ENCODE measurements around the gene MIER3.
"Not testable (repeated sequence)": the region's sequence is repeated elsewhere in the genome, so short reads cannot be mapped to it uniquely, and the experiment has no call there.

MIER3 gene
- 27.3 to 61.3 (median 45.0) reads per million in 9 experiments for total RNA-seq

- Mint-ChIP-seq H3K36me3 (ENCODE audit: insufficient read depth) (peaks cover 22% of the 10 kb centered on the region), H3K27ac (peak within 1 kb of the TSS; percentile 86 to 90), H3K4me1 (ENCODE audit: low read depth in 2 of 2) (peaks cover 15 to 23% of the 10 kb centered on the region in 2 donors), H3K4me3 (peak within 1 kb of the TSS; percentile 94 to 97), H3K9me3 (no peaks in the 10 kb centered on the region), H3K27me3 (peaks cover 24 to 28% of the 10 kb centered on the region in 2 donors)
- ATAC-seq (replicated peaks) (peak; percentile 92), DNase-seq (peak; percentile 67 to 75 (median 69))
These were observed at the start of gene MIER3 for GRCh38 chr5:56951946-56952691. TSS of gene MIER3 (minus strand) at chr5:56952123. CDS start at chr5:56952102, 21 bp downstream.

GRCh38 chr5:56995596-56995995 lies 43.7 kb upstream of the MIER3 start:
- ATAC-seq (replicated peaks): no peak
- no peak for DNase-seq
- Mint-ChIP-seq H3K27me3 (peaks cover 6 to 18% of the 10 kb centered on the region in 2 donors), H3K9me3 (no peaks in the 10 kb centered on the region), H3K27ac (no peak overlapping the region), H3K4me1 (ENCODE audit: low read depth in 2 of 2) (no peaks in the 10 kb centered on the region), H3K36me3 (ENCODE audit: insufficient read depth) (no peaks in the 10 kb centered on the region), H3K4me3 (no peak overlapping the region)

GRCh38 chr5:56993241-56993640 lies 41.3 kb upstream of the MIER3 start:
- Mint-ChIP-seq H3K27ac (no peak overlapping the region), H3K36me3 (ENCODE audit: insufficient read depth) (no peaks in the 10 kb centered on the region), H3K4me1 (ENCODE audit: low read depth in 2 of 2) (no peaks in the 10 kb centered on the region), H3K4me3 (no peak overlapping the region), H3K9me3 (no peaks in the 10 kb centered on the region), H3K27me3 (peaks cover 0 to 14% of the 10 kb centered on the region in 2 donors)
- ATAC-seq (replicated peaks) (no peak), DNase-seq (no peak)

- Mint-ChIP-seq H3K4me3 (no peak overlapping the region), H3K27me3 (peaks cover 0 to 14% of the 10 kb centered on the region in 2 donors), H3K27ac (no peak overlapping the region), H3K36me3 (ENCODE audit: insufficient read depth) (no peaks in the 10 kb centered on the region), H3K4me1 (ENCODE audit: low read depth in 2 of 2) (no peaks in the 10 kb centered on the region), H3K9me3 (no peaks in the 10 kb centered on the region)
- ATAC-seq (replicated peaks): no peak
- no peak for DNase-seq
These were observed 37.8 kb upstream of the MIER3 start for GRCh38 chr5:56989676-56990075.

- Mint-ChIP-seq H3K27me3 (peaks cover 0 to 8% of the 10 kb centered on the region in 2 donors), H3K4me3 (no peak overlapping the region), H3K9me3 (no peaks in the 10 kb centered on the region), H3K36me3 (ENCODE audit: insufficient read depth) (no peaks in the 10 kb centered on the region), H3K27ac (no peak overlapping the region), H3K4me1 (ENCODE audit: low read depth in 2 of 2) (peaks cover 5% of the 10 kb centered on the region in 2 donors)
- ATAC-seq (replicated peaks): no peak
- no peak for DNase-seq
These were observed 36.6 kb upstream of the MIER3 start for GRCh38 chr5:56988490-56988889.

GRCh38 chr5:56987171-56987570 lies 35.2 kb upstream of the MIER3 start:
- no peak for ATAC-seq (replicated peaks)

GRCh38 chr5:56986626-56986947 lies 34.7 kb upstream of the MIER3 start:
- H3K9me3 Mint-ChIP-seq: no peaks in the 10 kb centered on the region
- H3K4me1 Mint-ChIP-seq (ENCODE audit: low read depth in 2 of 2): peaks cover 5% of the 10 kb centered on the region in 2 donors
- no peaks in the 10 kb centered on the region for H3K36me3 Mint-ChIP-seq (ENCODE audit: insufficient read depth)
- H3K27ac Mint-ChIP-seq: no peak overlapping the region
- ATAC-seq (replicated peaks): no peak
- no peak overlapping the region for H3K4me3 Mint-ChIP-seq
- DNase-seq: no peak
- H3K27me3 Mint-ChIP-seq: no peaks in the 10 kb centered on the region

More at GRCh38 chr5:56987171-56987570, 35.2 kb upstream of the MIER3 start:
- peaks cover 5% of the 10 kb centered on the region in 2 donors for H3K4me1 Mint-ChIP-seq (ENCODE audit: low read depth in 2 of 2)
- no peak for DNase-seq
- H3K27me3 Mint-ChIP-seq: no peaks in the 10 kb centered on the region
- H3K36me3 Mint-ChIP-seq (ENCODE audit: insufficient read depth): no peaks in the 10 kb centered on the region
- no peaks in the 10 kb centered on the region for H3K9me3 Mint-ChIP-seq
- H3K4me3 Mint-ChIP-seq: no peak overlapping the region
- no peak overlapping the region for H3K27ac Mint-ChIP-seq

GRCh38 chr5:56985936-56986625 lies 34.2 kb upstream of the MIER3 start:
- Mint-ChIP-seq H3K4me3 (no peak overlapping the region), H3K36me3 (ENCODE audit: insufficient read depth) (no peaks in the 10 kb centered on the region), H3K27ac (no peak overlapping the region), H3K4me1 (ENCODE audit: low read depth in 2 of 2) (peaks cover 5% of the 10 kb centered on the region in 2 donors), H3K9me3 (no peaks in the 10 kb centered on the region), H3K27me3 (no peaks in the 10 kb centered on the region)
- ATAC-seq (replicated peaks): no peak
- no peak for DNase-seq

- Mint-ChIP-seq H3K27me3 (peaks cover 9 to 12% of the 10 kb centered on the region in 2 donors), H3K27ac (no peak overlapping the region), H3K4me1 (ENCODE audit: low read depth in 2 of 2) (peaks cover 5 to 6% of the 10 kb centered on the region in 2 donors), H3K36me3 (ENCODE audit: insufficient read depth) (no peaks in the 10 kb centered on the region), H3K9me3 (no peaks in the 10 kb centered on the region), H3K4me3 (no peak overlapping the region)
- DNase-seq: no peak
- ATAC-seq (replicated peaks): no peak
These were observed 32.5 kb upstream of the MIER3 start for GRCh38 chr5:56984445-56984844.

- peaks cover 9 to 18% of the 10 kb centered on the region in 2 donors for H3K27me3 Mint-ChIP-seq
- H3K4me3 Mint-ChIP-seq: no peak overlapping the region
- H3K4me1 Mint-ChIP-seq (ENCODE audit: low read depth in 2 of 2): peaks cover 5 to 6% of the 10 kb centered on the region in 2 donors
- DNase-seq (no peak), ATAC-seq (replicated peaks) (no peak)
- H3K36me3 Mint-ChIP-seq (ENCODE audit: insufficient read depth): no peaks in the 10 kb centered on the region
- H3K9me3 Mint-ChIP-seq: no peaks in the 10 kb centered on the region
- H3K27ac Mint-ChIP-seq: no peak overlapping the region
These were observed 31.9 kb upstream of the MIER3 start for GRCh38 chr5:56983593-56984361.

- no peak overlapping the region for H3K4me3 Mint-ChIP-seq
- no peaks in the 10 kb centered on the region for H3K9me3 Mint-ChIP-seq
These were observed 29.8 kb upstream of the MIER3 start for GRCh38 chr5:56981548-56982315.

GRCh38 chr5:56979968-56980367 lies 28.0 kb upstream of the MIER3 start:
- Mint-ChIP-seq H3K4me1 (ENCODE audit: low read depth in 2 of 2) (peaks cover 5 to 6% of the 10 kb centered on the region in 2 donors), H3K9me3 (no peaks in the 10 kb centered on the region), H3K27me3 (peaks cover 9 to 28% of the 10 kb centered on the region in 2 donors), H3K36me3 (ENCODE audit: insufficient read depth) (no peaks in the 10 kb centered on the region), H3K27ac (no peak overlapping the region), H3K4me3 (no peak overlapping the region)
- ATAC-seq (replicated peaks) (no peak), DNase-seq (no peak)

More at GRCh38 chr5:56981548-56982315, 29.8 kb upstream of the MIER3 start:
- no peaks in the 10 kb centered on the region for H3K36me3 Mint-ChIP-seq (ENCODE audit: insufficient read depth)
- ATAC-seq (replicated peaks) (no peak), DNase-seq (no peak)
- no peak overlapping the region for H3K27ac Mint-ChIP-seq
- peaks cover 5 to 6% of the 10 kb centered on the region in 2 donors for H3K4me1 Mint-ChIP-seq (ENCODE audit: low read depth in 2 of 2)
- peaks cover 9 to 22% of the 10 kb centered on the region in 2 donors for H3K27me3 Mint-ChIP-seq

GRCh38 chr5:56979526-56979925 lies 27.6 kb upstream of the MIER3 start:
- H3K4me1 Mint-ChIP-seq (ENCODE audit: low read depth in 2 of 2); H3K27ac Mint-ChIP-seq; H3K36me3 Mint-ChIP-seq (ENCODE audit: insufficient read depth); DNase-seq; H3K4me3 Mint-ChIP-seq; ATAC-seq (replicated peaks); H3K9me3 Mint-ChIP-seq: not testable (repeated sequence)
- H3K27me3 Mint-ChIP-seq: peaks cover 9 to 32% of the 10 kb centered on the region in 2 donors

Data from effector memory CD8-positive, alpha-beta T cell (primary cell).